DOHH2 (cell line): ENCODE results near the gene PTGES.
"Not testable (repeated sequence)": the region's sequence is repeated elsewhere in the genome, so short reads cannot be mapped to it uniquely, and the experiment has no call there.

Experiments
- H3F3A ChIP-seq: fragments of 200-600 bp; sonication (generic), shearing (Covaris generic); 2 replicates; pipeline ENCODE4 v1.6.0; 2016; ENCODE audit warnings: antibody characterized with exemption, mild to moderate bottlenecking; ENCODE audit not compliant: control insufficient read depth, insufficient read depth
- H3K27ac ChIP-seq: fragments of 200-600 bp; sonication (generic); 2 replicates; pipeline ENCODE4 v1.5.1; 2014; ENCODE audit warnings: low read depth, mild to moderate bottlenecking, low read length, moderate library complexity
- H3K27me3 ChIP-seq: fragments of 200-600 bp; sonication (generic); 2 replicates; pipeline ENCODE4 v1.6.1; 2014; ENCODE audit warnings: mild to moderate bottlenecking, low read length, mixed read lengths; ENCODE audit not compliant: control insufficient read depth
- H3K36me3 ChIP-seq: fragments of 200-600 bp; sonication (generic); 2 replicates; pipeline ENCODE4 v1.6.1; 2014; ENCODE audit warnings: mild to moderate bottlenecking, low read length, moderate library complexity, mixed read lengths; ENCODE audit not compliant: control insufficient read depth
- H3K4me1 ChIP-seq: fragments of 200-600 bp; sonication (generic); 2 replicates; pipeline ENCODE4 v1.6.1; 2014; ENCODE audit warnings: mild to moderate bottlenecking, low read length, mixed read lengths; ENCODE audit not compliant: control insufficient read depth
- H3K4me2 ChIP-seq: fragments of 200-600 bp; sonication (generic); 2 replicates; pipeline ENCODE4 v1.6.0; 2014; ENCODE audit warnings: mild to moderate bottlenecking, low read length, moderate library complexity
- H3K4me3 ChIP-seq: fragments of 200-600 bp; sonication (generic); 2 replicates; pipeline ENCODE4 v1.5.1; 2014; ENCODE audit warnings: mild to moderate bottlenecking, low read length, mixed read lengths
- H3K79me2 ChIP-seq: fragments of 200-600 bp; sonication (generic); 2 replicates; pipeline ENCODE4 v1.6.1; 2014; ENCODE audit warnings: mild to moderate bottlenecking, low read length, mixed read lengths; ENCODE audit not compliant: control insufficient read depth
- H3K9me2 ChIP-seq: fragments of 200-600 bp; sonication (generic); replicated peaks from 2 replicates; pipeline ENCODE4 v1.6.1; 2014; ENCODE audit warnings: mild to moderate bottlenecking, low read length, mixed read lengths; ENCODE audit not compliant: control insufficient read depth
- H3K9me3 ChIP-seq: fragments of 200-600 bp; sonication (generic); 2 replicates; pipeline ENCODE4 v1.6.1; 2014; ENCODE audit warnings: antibody characterized with exemption, low read length, mixed read lengths; ENCODE audit not compliant: control insufficient read depth, insufficient read depth
- H4K20me1 ChIP-seq: fragments of 200-600 bp; sonication (generic); 2 replicates; pipeline ENCODE4 v1.6.0; 2014; ENCODE audit warnings: low read depth, mild to moderate bottlenecking, antibody characterized with exemption, low read length, moderate library complexity; ENCODE audit not compliant: control insufficient read depth, insufficient read depth
- EZH2phosphoT487 ChIP-seq: fragments of 200-600 bp; sonication (generic); IDR thresholded peaks from 2 replicates; pipeline ENCODE4 v1.6.1; 2017; ENCODE audit warnings: borderline replicate concordance, mild to moderate bottlenecking, antibody characterized with exemption, low read length, moderate library complexity, mixed read lengths
- TF ChIP-seq, protein P1 (sequence below): fragments of 200-600 bp; sonication (generic); IDR thresholded peaks from one replicate; pipeline ENCODE4 v1.5.1; 2014; ENCODE audit warnings: antibody characterized with exemption, mild to moderate bottlenecking, low read depth, low read length; ENCODE audit not compliant: poor library complexity, severe bottlenecking

PTGES gene

DNA sequence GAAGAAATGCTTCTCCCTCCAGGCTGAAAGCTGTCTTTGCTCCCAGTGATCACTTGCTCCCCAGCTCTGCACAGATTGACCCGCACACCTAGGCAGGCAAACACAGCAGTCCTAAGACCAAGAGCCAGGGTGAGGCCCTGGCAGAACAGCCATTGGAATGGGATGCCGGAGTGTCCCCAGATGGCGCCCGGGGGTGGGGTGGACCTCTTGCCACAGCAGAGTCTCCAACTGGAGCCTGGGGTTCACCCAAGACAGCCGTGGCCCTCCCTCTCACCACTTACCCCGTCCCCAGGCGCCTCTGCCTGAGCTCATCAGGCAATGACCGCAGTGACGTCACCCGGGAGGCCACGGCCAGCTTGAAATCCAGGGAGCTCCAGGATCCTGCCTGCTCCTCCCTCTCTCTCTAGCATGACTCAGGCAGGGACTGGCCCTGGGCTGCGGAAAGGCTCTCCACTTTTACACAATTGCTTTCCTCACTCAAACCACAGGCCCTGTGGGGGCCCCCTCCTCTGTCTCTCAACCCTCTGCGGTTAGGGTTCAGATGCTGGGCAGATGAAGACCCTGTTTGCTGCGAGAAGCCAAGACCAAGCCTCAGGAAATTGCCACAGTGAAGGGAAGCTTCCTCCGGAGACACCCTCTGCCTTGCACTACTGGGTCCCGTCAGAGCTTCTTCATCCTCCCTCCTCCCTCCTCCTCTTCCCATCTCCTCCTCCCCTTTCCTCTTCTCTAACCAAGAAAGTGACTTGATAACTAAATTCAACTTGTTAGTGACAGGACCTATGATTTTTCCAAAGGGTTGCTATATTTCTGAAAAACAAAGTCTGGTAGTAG lies 24.3 kb upstream of the PTGES start:
- Histone ChIP-seq H3K4me2 (no peak overlapping the region), H3K27ac (no peak overlapping the region), H3F3A (no peaks in the 10 kb centered on the region), H3K27me3 (peaks cover 17% of the 10 kb centered on the region), H3K9me2 (no peaks in the 10 kb centered on the region), H3K79me2 (no peaks in the 10 kb centered on the region), H3K4me1 (no peaks in the 10 kb centered on the region), H3K9me3 (no peaks in the 10 kb centered on the region), H3K4me3 (no peak overlapping the region), H3K36me3 (no peaks in the 10 kb centered on the region), H4K20me1 (no peaks in the 10 kb centered on the region)
- TF ChIP-seq, protein P1, sequence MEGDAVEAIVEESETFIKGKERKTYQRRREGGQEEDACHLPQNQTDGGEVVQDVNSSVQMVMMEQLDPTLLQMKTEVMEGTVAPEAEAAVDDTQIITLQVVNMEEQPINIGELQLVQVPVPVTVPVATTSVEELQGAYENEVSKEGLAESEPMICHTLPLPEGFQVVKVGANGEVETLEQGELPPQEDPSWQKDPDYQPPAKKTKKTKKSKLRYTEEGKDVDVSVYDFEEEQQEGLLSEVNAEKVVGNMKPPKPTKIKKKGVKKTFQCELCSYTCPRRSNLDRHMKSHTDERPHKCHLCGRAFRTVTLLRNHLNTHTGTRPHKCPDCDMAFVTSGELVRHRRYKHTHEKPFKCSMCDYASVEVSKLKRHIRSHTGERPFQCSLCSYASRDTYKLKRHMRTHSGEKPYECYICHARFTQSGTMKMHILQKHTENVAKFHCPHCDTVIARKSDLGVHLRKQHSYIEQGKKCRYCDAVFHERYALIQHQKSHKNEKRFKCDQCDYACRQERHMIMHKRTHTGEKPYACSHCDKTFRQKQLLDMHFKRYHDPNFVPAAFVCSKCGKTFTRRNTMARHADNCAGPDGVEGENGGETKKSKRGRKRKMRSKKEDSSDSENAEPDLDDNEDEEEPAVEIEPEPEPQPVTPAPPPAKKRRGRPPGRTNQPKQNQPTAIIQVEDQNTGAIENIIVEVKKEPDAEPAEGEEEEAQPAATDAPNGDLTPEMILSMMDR: no peak
- no peak for TF ChIP-seq EZH2phosphoT487

DNA sequence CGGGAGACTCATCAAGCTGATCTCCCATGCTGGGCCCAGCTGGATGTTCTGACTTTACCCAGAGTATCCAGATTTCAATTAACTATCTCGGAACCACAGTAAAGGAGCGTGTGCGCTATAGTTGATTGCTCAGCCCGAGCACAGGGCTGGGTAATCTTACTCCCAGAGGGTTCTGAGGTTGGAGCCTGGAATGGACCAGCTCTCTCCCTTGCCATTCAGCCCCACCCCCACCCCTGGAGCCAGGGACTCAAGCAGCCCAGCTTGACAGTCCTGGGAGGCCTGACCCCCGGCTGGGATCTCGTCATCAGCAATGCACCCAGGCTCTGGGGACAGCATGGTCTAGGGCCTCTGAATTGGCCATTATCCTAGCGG lies 23.7 kb upstream of the PTGES start:
- TF ChIP-seq, protein P1: no peak
- TF ChIP-seq EZH2phosphoT487: no peak
- H3K9me2 ChIP-seq: no peaks in the 10 kb centered on the region
- no peaks in the 10 kb centered on the region for H3K4me1 ChIP-seq
- no peaks in the 10 kb centered on the region for H3K9me3 ChIP-seq
- no peaks in the 10 kb centered on the region for H3F3A ChIP-seq
- H3K27ac ChIP-seq: no peak overlapping the region
- no peak overlapping the region for H3K4me3 ChIP-seq
- no peaks in the 10 kb centered on the region for H4K20me1 ChIP-seq
- no peaks in the 10 kb centered on the region for H3K79me2 ChIP-seq
- peaks cover 14% of the 10 kb centered on the region for H3K27me3 ChIP-seq
- H3K4me2 ChIP-seq: no peak overlapping the region
- no peaks in the 10 kb centered on the region for H3K36me3 ChIP-seq

DNA sequence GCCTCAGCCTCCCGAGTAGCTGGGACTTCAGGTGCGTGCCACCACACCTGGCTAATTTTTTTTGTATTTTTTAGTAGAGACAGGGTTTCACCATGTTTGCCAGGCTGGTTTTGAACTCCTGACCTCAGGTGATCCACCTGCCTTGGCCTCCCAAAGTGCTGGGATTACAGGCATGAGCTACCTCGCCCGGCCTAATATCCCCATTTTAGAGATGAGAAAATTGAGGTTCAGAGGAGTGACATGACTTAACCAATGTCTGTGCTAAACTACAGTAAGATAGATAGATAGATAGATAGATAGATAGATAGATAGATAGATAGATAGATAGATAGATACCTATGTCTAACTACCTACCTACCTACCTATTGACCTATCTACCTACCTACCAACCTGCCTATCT lies 23.3 kb upstream of the PTGES start:
- not testable (repeated sequence) for H3K36me3 ChIP-seq, H3K4me2 ChIP-seq, H3K9me3 ChIP-seq, H3K4me3 ChIP-seq, H3K79me2 ChIP-seq, H3K9me2 ChIP-seq, H3F3A ChIP-seq, H4K20me1 ChIP-seq, H3K27ac ChIP-seq, H3K4me1 ChIP-seq
- H3K27me3 ChIP-seq: peaks cover 14% of the 10 kb centered on the region

DNA sequence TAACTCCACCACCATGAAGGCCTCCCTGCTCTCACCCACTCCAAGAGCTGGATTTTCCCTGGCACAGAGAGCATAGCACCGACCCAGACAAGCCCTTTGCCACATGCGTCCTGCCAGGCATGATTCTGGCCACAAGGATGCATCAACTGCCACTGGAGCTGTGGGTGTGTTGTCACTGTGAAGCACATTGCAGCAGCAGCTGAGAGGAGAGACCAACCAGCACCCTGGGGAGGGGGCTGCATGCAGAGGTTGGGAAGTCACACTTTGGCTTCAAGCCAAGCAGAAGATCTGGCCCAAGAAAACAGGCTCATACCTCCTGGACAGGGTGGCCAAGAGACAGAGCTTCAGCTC lies 22.6 kb upstream of the PTGES start:
- H3K4me2 ChIP-seq: no peak overlapping the region
- H3K27ac ChIP-seq: no peak overlapping the region
- peaks cover 17% of the 10 kb centered on the region for H3K27me3 ChIP-seq
- no peaks in the 10 kb centered on the region for H4K20me1 ChIP-seq
- no peaks in the 10 kb centered on the region for H3K9me3 ChIP-seq
- no peaks in the 10 kb centered on the region for H3F3A ChIP-seq
- no peaks in the 10 kb centered on the region for H3K4me1 ChIP-seq
- no peaks in the 10 kb centered on the region for H3K79me2 ChIP-seq
- H3K36me3 ChIP-seq: no peaks in the 10 kb centered on the region
- TF ChIP-seq EZH2phosphoT487: no peak
- TF ChIP-seq, protein P1: no peak
- no peak overlapping the region for H3K4me3 ChIP-seq
- no peaks in the 10 kb centered on the region for H3K9me2 ChIP-seq
